Osteocyte (in vitro differentiated cells): ENCODE measurements around the gene S100A8. TPM values are rescaled to one million over a fixed set of nuclear protein-coding genes. Genes with fewer than 3 reads are reported as not detected.

Source experiments
- DNase-seq: peaks from one replicate; pipeline ENCODE4 v3.0.0; 2021; ENCODE audit warnings: mixed read lengths; ENCODE audit not compliant: unreplicated experiment; ENCODE audit errors: extremely low spot score
- H3K27ac Mint-ChIP-seq: one replicate; pipeline ENCODE4 v1.8.0; 2021; ENCODE audit warnings: mild to moderate bottlenecking, mixed read lengths; ENCODE audit not compliant: unreplicated experiment
- H3K27me3 Mint-ChIP-seq: one replicate; pipeline ENCODE4 v1.8.0; 2021; ENCODE audit warnings: mixed read lengths; ENCODE audit not compliant: unreplicated experiment
- H3K36me3 Mint-ChIP-seq: one replicate; pipeline ENCODE4 v1.8.0; 2021; ENCODE audit warnings: mixed read lengths; ENCODE audit not compliant: unreplicated experiment
- H3K4me1 Mint-ChIP-seq: one replicate; pipeline ENCODE4 v1.8.0; 2021; ENCODE audit warnings: mixed read lengths; ENCODE audit not compliant: unreplicated experiment
- H3K4me3 Mint-ChIP-seq: one replicate; pipeline ENCODE4 v1.8.0; 2021; ENCODE audit warnings: mild to moderate bottlenecking, moderate library complexity, mixed read lengths; ENCODE audit not compliant: unreplicated experiment
- H3K9me3 Mint-ChIP-seq: one replicate; pipeline ENCODE4 v1.8.0; 2021; ENCODE audit warnings: mixed read lengths; ENCODE audit not compliant: unreplicated experiment
- total RNA-seq: library from RNA; stranded (reverse); gene quantifications from 2 replicates; pipeline ENCODE4 v1.2.1, GENCODE V29; 2021
- TF ChIP-seq, protein P1 (sequence below): fragments of 200-600 bp; sonication (generic); IDR thresholded peaks from 2 replicates; pipeline ENCODE4 v1.5.0; 2021; ENCODE audit warnings: antibody characterized with exemption, mild to moderate bottlenecking, moderate library complexity

S100A8 gene
- total RNA-seq, 1 donor from 2014 or later = not detected

DNA sequence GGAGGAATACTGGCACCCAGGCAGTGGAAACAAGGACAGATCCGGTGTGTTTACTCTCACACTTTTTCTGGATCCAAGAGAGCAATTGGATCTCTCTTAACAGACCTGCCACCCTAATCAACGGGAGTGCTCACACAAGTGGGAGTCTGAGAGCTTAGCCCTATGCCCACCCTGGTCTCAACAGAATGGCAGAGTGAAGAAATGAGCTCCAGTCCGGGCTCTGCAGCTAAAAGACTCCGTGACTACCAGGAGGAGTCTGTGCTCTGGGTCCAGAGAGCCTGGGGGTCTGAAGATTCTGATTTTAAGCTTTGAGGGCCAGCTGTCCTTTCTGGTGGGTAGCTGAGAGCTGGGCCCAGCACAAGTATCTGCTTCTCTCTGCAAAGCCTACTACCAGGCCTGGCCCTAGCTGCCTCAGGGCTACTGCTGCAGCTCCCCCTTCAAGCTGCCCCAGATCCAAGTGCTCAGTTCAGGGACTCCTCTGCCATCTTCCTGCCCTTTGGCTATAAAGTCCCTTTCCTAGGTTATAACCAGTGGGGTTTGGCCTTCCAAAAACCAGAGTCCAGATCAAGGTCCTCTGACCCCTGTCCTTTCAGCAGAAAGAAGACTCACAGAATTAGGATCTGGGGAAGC is 29.3 kb downstream of the S100A8 start:
- no peaks in the 10 kb centered on the region for H3K4me1 Mint-ChIP-seq
- no peak overlapping the region for H3K27ac Mint-ChIP-seq
- TF ChIP-seq, protein P1, sequence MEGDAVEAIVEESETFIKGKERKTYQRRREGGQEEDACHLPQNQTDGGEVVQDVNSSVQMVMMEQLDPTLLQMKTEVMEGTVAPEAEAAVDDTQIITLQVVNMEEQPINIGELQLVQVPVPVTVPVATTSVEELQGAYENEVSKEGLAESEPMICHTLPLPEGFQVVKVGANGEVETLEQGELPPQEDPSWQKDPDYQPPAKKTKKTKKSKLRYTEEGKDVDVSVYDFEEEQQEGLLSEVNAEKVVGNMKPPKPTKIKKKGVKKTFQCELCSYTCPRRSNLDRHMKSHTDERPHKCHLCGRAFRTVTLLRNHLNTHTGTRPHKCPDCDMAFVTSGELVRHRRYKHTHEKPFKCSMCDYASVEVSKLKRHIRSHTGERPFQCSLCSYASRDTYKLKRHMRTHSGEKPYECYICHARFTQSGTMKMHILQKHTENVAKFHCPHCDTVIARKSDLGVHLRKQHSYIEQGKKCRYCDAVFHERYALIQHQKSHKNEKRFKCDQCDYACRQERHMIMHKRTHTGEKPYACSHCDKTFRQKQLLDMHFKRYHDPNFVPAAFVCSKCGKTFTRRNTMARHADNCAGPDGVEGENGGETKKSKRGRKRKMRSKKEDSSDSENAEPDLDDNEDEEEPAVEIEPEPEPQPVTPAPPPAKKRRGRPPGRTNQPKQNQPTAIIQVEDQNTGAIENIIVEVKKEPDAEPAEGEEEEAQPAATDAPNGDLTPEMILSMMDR = no peak
- no peak overlapping the region for H3K4me3 Mint-ChIP-seq
- no peaks in the 10 kb centered on the region for H3K36me3 Mint-ChIP-seq
- no peak for DNase-seq
- H3K27me3 Mint-ChIP-seq = peaks cover 7% of the 10 kb centered on the region
- no peaks in the 10 kb centered on the region for H3K9me3 Mint-ChIP-seq

DNA sequence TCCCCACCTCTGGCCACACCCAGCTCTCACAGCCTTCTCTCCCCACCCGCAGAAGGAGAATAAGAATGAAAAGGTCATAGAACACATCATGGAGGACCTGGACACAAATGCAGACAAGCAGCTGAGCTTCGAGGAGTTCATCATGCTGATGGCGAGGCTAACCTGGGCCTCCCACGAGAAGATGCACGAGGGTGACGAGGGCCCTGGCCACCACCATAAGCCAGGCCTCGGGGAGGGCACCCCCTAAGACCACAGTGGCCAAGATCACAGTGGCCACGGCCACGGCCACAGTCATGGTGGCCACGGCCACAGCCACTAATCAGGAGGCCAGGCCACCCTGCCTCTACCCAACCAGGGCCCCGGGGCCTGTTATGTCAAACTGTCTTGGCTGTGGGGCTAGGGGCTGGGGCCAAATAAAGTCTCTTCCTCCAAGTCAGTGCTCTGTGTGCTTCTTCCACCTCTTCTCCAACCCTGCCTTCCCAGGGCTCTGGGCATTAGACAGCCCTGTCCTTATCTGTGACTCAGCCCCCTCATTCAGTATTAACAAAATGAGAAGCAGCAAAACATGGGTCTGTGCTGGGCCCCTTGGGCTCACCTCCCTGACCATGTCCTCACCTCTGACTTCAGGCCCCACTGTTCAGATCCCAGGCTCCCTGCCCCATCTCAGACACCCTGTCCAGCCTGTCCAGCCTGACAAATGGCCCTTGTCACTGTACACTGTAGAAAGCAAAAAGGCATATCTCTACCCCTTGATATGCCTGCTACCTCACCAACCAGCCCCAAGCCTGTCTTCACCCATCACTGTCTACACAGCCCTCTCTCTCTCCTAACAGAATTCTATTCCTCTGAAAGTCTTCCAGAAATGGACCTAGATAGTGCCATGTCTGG is 30.0 kb downstream of the S100A8 start:
- TF ChIP-seq, protein P1 = no peak
- Mint-ChIP-seq H3K4me3 (no peak overlapping the region), H3K36me3 (no peaks in the 10 kb centered on the region), H3K9me3 (no peaks in the 10 kb centered on the region), H3K4me1 (no peaks in the 10 kb centered on the region), H3K27me3 (peaks cover 7% of the 10 kb centered on the region), H3K27ac (no peak overlapping the region)
- no peak for DNase-seq

- no peak for DNase-seq
- H3K36me3 Mint-ChIP-seq = no peaks in the 10 kb centered on the region
- no peaks in the 10 kb centered on the region for H3K4me1 Mint-ChIP-seq
- H3K27ac Mint-ChIP-seq = no peak overlapping the region
- H3K27me3 Mint-ChIP-seq = peaks cover 7% of the 10 kb centered on the region
- no peaks in the 10 kb centered on the region for H3K9me3 Mint-ChIP-seq
- H3K4me3 Mint-ChIP-seq = no peak overlapping the region
- TF ChIP-seq, protein P1 = no peak
These were observed 30.7 kb downstream of the S100A8 start for GRCh38 chr1:153360190-153360589.

GRCh38 chr1:153359241-153359640 is 31.6 kb downstream of the S100A8 start:
- H3K36me3 Mint-ChIP-seq = no peaks in the 10 kb centered on the region
- H3K27ac Mint-ChIP-seq = no peak overlapping the region
- TF ChIP-seq, protein P1 = no peak
- DNase-seq = peak; percentile 71
- no peaks in the 10 kb centered on the region for H3K4me1 Mint-ChIP-seq
- H3K9me3 Mint-ChIP-seq = no peaks in the 10 kb centered on the region
- peaks cover 4% of the 10 kb centered on the region for H3K27me3 Mint-ChIP-seq
- H3K4me3 Mint-ChIP-seq = no peak overlapping the region

DNA sequence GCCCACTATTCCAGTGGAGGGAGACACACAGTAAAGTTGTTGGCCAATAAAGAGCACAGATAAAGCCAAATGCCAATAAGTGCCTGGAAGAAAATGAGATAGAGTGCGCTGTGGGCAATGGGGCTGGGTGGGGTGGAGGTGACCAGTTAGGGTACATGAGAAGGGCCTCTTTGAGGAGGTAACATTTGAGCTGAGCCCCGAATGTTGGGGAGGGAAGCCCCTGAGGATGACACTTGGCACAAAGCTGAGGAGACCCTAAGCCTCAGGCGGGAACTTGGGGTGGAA is 32.2 kb downstream of the S100A8 start:
- Mint-ChIP-seq H3K4me3 (no peak overlapping the region), H3K36me3 (no peaks in the 10 kb centered on the region), H3K27ac (no peak overlapping the region), H3K4me1 (no peaks in the 10 kb centered on the region), H3K9me3 (no peaks in the 10 kb centered on the region), H3K27me3 (peaks cover 4% of the 10 kb centered on the region)
- DNase-seq = peak; percentile 57
- TF ChIP-seq, protein P1 = no peak
